ENCODE results near the gene JMY.

GRCh38 chr5:79240561-79240960 is 4.6 kb downstream of the JMY start:
- TF ChIP-seq CTCF (IDR thresholded peaks at IDR 0.05; ENCODE audit: insufficient read depth, low read depth, low read length) (no peak), EZH2 (IDR thresholded peaks at IDR 0.05; ENCODE audit: insufficient read depth, low read length) (no peak)

Data from astrocyte (in vitro differentiated cells and primary cell).